H1 (cell line): ENCODE measurements around the gene RAB24. TPM values are rescaled to one million over a fixed set of nuclear protein-coding genes. Genes with fewer than 3 reads are reported as not detected.

Experiments used
- CHD7 ChIP-seq: fragments of 300-600 bp; sonication (generic); IDR thresholded peaks from 2 replicates; pipeline ENCODE4 v1.7.1; 2012; ENCODE audit warnings: low read length, moderate library complexity, mild to moderate bottlenecking, inconsistent platforms; ENCODE audit not compliant: insufficient replicate concordance
- MAFK ChIP-seq: IDR thresholded peaks from 2 replicates; pipeline ENCODE4 v1.6.1; 2012; ENCODE audit warnings: low read depth, mild to moderate bottlenecking, improper control_type of control experiment, low read length
- POLR2AphosphoS5 ChIP-seq: IDR thresholded peaks from 2 replicates; pipeline ENCODE4 v1.6.1; 2011; ENCODE audit warnings: low read depth, low read length
- polyA plus RNA-seq, 7 experiments: library from polyadenylated mRNA; depleted of rRNA in 3 of 7; stranded (reverse) in 5 of 7; unstranded in 2 of 7; fragments of >200 nt in 5 of 7; fragments of 200-250 nt in 2 of 7; gene quantifications; 1 replicate in 5 of 7; 2 replicates in 1 of 7; 4 replicates in 1 of 7; pipeline versions ENCODE4 v1.2.1 to v1.2.3, GENCODE V29; 2011 to 2013; ENCODE audit warnings: missing spikeins in 2 of 7, mixed read lengths in 2 of 7
- total RNA-seq: library from RNA; stranded (reverse); fragmentation: NEBNext Ultra II Directional; extraction: Animal tissue kit (Norgen Biotek cat#: 25700); gene quantifications from 2 replicates; pipeline ENCODE4 v1.2.1, GENCODE V29; 2021

The RAB24 gene
- total and polyA plus RNA-seq, 2 of the 8 experiments (the other 6 are each of a cell fraction or from before 2014, with no cell fraction given): 18.8 to 33.8 TPM

GRCh38 chr5:177338251-177339106 is 35.0 kb upstream of the RAB24 start (continued):
- TF ChIP-seq CHD7 (no peak), MAFK (no peak), POLR2AphosphoS5 (no peak)
